Measurements from ENCODE around the gene OSBPL9. TPM values are rescaled to one million over a fixed set of nuclear protein-coding genes. Genes with fewer than 3 reads are reported as not detected.
"Not testable (repeated sequence)": the region's sequence is repeated elsewhere in the genome, so short reads cannot be mapped to it uniquely, and the experiment has no call there.

OSBPL9 gene
- total RNA-seq, 1 donor from 2014 or later, result 48.7 TPM

DNA sequence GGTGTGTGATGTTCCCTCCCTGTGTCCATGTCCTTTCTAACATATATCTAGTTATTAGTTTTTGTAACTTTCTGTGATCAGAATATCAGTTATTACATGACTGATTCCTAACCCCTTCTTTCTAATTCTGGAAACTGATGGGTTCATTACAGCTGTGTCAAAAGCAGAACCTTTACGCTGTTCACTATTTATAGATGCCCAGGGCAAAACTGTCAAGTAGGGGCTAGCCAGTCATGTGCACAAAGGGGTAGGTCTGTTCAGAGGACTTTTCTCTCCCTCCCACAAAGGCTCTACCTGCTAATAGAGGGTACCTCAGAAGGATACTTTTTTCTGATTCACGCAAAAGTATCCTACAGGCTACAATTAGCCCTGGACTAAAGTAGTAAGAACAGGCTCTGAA is 182.5 kb downstream of the OSBPL9 start:
- intact Hi-C loops (cut with DNase I), result no loop called here
- no peak for DNase-seq (ENCODE audit: low spot score)

DNA sequence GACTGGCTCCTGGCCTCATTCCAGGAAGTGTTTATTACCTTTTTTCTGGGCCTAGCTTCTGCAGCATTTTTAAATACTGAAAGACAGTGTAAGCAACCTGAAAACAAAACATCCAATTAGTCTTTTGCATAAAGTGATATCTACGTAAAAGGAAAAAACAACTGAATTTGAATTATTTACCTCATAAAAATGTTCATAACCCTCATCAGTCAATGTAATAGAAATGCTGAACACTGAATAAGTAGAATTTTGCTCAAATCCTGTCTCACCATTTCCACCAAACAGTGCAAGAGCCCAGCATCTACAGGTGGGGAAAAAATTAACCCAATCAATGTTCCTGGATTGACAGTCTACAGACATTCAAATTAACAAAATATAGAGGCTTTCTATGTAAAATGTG is 197.6 kb downstream of the OSBPL9 start:
- intact Hi-C loops (cut with DNase I), result no loop called here
- no peak for DNase-seq (ENCODE audit: low spot score)

DNA sequence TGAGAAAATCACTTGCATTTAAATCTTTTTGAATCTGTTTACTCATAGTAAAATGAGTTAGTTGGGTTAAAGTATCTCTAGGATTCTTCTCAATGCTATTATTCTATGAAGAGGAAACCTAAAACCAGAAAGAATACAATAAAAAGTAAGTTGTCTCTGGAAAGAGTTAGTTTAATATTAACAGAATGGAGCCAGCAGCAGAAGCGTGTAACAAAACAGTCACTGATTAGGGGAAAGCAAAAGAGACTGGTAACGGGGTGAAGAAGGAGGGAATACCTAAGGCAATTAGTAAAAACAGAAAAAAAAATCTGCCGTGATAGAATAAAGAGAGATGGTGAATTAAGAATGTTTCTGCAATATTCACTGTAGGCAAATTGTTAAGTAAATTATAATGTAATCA is 201.6 kb downstream of the OSBPL9 start:
- intact Hi-C loops (cut with DNase I), result no loop called here
- DNase-seq (ENCODE audit: low spot score), result no peak

DNA sequence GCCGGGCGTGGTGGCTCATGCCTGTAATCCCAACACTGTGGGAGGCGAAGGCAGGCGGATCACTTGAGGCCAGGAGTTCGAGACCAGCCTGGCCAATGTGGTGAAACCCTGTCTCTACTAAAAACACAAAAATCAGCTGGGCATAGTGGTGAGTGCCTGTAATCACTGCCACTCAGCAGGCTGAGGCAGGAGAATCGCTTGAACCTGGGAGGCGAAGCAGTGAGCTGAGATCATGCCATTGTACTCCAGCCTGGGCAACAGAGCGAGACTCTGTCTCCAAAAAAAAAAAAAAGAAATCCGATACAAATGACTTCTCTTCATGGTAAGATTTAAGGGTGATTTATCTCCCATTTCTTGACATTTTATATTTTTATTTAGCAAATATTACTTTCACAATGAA is 202.1 kb downstream of the OSBPL9 start:
- DNase-seq (ENCODE audit: low spot score); intact Hi-C loops (cut with DNase I): not testable (repeated sequence)

DNA sequence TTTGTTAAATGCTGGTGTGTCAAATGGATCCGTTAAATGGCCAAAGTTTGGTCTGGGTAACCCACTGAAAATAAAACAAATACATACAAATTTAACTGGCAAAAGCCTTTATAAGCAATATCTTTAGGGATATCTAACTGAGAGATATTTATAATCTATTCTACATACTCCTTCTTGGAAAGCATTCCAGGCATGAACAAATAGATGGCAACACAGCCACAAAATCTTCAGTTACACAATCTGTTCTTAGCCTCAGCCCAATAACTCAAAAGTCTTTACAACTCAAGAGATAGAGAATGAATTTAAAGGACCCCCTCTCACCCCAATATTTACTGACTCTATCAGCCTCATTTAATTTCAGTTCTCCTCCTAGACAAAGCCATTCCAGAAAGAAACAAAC is 202.9 kb downstream of the OSBPL9 start:
- intact Hi-C loops (cut with DNase I), result no loop called here
- no peak for DNase-seq (ENCODE audit: low spot score)

DNA sequence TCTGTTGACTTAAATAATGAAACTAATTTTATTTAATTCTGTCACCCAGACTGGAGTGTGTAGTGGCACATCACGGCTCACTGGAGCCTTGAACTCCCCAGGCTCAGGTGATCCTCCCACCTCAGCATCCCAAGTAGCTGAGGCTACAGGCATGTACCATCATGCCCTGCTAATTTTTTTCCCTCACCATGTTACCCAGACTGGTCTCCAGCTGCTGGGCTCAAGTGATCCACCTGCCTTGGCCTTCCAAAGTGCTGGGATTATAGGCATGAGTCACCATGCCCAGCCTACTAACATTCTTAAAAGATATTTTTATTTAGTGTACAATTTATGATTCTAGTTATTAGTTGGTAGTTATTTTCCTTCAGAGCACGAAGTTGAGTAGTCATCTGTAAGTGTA is 212.2 kb downstream of the OSBPL9 start:
- intact Hi-C loops (cut with DNase I), result no loop called here
- DNase-seq (ENCODE audit: low spot score), result no peak

DNA sequence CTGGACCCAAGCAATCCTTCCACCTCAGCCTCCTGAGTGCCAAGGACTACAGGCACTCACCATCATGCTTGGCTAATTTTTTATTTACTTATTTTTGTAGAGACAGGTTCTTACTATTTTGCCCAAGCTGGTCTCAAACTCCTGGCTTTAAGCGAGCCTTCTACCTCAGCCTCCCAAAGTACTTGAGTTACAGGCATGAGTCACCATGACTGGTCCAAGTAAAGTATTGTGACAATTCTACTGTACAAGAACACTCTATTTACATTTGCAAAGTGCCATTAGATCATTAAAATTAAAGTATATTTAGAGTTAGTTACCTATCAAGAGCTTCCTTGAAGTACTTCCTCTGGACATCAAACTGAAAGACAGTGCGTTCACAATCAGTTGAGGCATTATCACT is 216.8 kb downstream of the OSBPL9 start:
- intact Hi-C loops (cut with DNase I), result no loop called here
- no peak for DNase-seq (ENCODE audit: low spot score)

DNA sequence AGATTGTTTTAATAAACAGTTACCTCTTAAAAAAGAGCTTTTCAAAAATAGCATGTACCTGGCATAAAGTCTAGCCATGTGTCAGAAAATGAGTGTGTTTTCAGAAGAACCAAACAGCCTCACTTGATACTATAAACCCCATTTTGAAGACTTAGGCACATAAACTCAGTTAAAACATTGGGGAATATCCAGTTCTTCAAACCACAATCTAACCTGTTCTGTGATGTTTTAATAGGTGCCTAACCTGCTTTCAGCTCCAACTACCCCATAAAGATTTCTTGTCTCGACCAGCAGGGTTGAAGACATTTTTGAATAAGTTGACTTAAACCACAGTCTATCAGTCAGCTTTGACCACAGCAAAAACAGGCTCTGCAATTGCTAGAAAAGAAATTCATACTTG is 220.4 kb downstream of the OSBPL9 start:
- no peak for DNase-seq (ENCODE audit: low spot score)
- intact Hi-C loops (cut with DNase I), result no loop called here

Small RNAs within 50 kb of the gene (microRNA-seq; reads per million reads assigned to microRNA genes)
- not detected for gene MIR761

Other genes starting within 250 kb of the OSBPL9 start
- 46.6 TPM for gene EPS15, start 97.8 kb upstream of the OSBPL9 start, total RNA-seq

Measured in cardiac septum (tissue), 1 donor.